GM18519 (cell line): ENCODE results near the gene TAOK1.
"Not testable (repeated sequence)": the region's sequence is repeated elsewhere in the genome, so short reads cannot be mapped to it uniquely, and the experiment has no call there.

Experiments used
- ATAC-seq: cut with Tn5 transposase; IDR thresholded peaks from one replicate; pipeline ENCODE4 v1.9.1; 2021; ENCODE audit warnings: mild to moderate bottlenecking, moderate library complexity; ENCODE audit not compliant: unreplicated experiment, low FRiP score

Gene TAOK1

GRCh38 chr17:29389982-29390850, at the start of gene TAOK1:
TAOK1 (plus strand) TSS chr17:29390363; CDS start chr17:29451549, 61,186 bp downstream.
- ATAC-seq: peak; percentile 53

GRCh38 chr17:29341726-29342125, 48.4 kb upstream of the TAOK1 start:
- ATAC-seq: no peak

- ATAC-seq: no peak
Observed at GRCh38 chr17:29342158-29342765, 47.9 kb upstream of the TAOK1 start.

DNA sequence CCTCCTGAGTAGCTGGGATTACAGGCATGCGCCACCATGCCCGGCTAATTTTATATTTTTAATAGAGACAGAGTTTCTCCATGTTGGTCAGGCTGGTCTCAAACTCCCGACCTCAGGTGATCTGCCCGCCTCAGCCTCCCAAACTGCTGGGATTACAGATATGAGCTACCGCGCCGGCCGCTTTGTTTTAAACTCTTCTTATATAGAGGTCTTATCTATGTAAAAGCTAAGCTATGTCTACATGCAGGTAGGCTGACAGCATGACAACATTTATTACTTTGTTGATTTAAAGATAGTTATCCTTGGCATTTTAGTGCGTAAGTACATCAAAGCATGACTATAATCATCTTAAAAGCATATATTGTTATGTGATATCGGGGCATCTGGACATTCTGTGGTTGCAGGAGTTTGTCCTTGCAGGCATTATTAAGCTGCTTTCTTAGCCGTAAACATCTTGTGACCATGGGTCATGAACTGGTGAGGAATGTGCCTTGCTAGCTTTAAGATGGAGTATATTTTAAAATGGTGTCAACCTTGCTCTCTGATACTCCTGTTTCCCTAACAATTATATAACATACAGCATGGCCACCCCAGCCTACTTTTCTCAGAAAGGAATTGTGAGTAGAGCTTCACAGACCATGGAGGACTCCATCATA, 45.8 kb upstream of the TAOK1 start:
- no peak for ATAC-seq

DNA sequence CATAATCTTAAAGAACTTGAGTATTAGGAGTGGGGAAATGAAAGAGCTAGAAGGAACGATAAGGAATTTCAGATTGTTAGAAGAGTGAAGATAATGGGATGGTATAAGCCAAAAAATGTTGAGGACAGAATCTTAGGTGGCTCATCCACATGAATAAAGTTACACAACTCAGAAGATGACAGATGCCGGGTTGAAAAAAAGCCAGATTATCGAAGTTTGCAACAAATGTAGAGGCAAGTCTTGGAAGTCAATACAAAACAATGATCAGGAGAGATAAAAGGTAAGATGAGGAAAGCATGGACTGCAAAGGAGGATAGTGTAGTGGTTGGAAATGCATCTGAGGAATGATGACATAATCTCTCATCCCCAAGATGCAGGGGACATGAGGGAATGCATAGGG, 45.1 kb upstream of the TAOK1 start:
- no peak for ATAC-seq

DNA sequence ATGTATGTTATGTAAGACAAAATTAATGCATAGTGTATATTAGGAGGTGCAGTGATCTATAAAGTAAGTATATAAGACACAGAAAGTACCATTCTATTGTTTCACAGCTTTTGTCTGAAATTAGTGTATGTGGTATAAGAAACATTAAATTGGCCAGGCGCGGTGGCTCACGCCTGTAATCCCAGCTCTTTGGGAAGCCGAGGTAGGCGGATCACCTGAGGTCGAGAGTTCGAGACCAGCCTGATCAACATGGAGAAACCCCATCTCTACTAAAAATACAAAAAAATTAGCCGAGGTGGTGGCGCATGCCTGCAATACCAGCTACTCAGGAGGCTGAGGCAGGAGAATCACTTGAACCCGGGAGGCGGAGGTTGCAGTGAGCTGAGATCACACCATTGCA, 44.7 kb upstream of the TAOK1 start:
- ATAC-seq: not testable (repeated sequence)

DNA sequence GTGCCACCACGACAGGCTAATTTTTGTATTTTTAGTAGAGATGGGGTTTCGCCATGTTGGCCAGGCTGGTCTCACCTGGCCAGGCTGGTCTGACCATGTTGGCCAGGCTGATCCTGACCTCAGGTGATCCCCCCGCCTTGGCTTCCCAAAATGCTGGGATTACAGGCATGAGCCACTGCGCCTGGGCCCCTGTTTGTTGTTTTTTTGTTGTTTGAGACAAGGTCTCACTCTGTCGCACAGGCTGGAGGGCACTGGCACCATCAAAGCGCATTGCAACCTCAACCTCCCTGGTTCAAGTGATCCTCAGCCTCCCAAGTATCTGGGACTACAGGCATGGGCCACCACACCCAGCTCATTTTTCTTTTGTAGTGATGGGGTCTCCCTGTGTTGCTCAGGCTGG, 43.7 kb upstream of the TAOK1 start:
- ATAC-seq: no peak

DNA sequence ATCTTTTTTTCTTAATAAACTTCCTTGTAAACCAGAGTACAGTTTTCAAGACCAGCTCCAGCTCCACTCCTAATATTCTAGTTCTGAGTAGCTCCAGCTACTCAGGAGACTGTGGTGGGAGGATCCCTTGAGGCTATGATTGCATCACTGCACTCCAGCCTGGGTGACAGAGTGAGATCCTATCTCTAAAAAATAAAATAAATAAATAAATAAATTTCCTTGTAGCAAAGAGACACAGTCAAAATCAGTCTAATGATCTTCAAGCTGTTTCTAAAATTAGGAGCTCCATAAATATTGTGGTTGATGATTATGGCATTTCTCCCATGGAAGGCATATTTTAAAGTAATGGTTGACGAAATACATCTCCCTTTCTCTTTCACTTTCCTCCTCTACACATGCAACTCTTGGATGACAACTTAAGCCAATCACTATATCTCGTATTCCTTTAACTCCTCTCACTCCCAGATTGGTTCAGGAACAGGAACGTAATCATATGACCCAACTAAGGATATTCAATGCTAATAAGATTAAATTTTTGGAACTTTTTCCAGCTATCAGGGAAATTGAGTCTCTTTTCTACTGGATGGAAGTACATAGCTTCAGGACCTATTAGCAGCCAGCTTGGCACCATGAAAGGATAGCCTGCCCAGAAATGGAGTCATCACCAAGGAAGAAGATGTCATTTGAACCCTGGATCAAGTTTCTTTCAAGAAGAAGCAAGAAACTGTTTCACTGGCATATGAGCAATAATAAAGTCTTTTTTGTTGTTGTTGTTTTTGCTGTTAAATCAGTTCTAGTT, 42.1 kb upstream of the TAOK1 start:
- no peak for ATAC-seq

DNA sequence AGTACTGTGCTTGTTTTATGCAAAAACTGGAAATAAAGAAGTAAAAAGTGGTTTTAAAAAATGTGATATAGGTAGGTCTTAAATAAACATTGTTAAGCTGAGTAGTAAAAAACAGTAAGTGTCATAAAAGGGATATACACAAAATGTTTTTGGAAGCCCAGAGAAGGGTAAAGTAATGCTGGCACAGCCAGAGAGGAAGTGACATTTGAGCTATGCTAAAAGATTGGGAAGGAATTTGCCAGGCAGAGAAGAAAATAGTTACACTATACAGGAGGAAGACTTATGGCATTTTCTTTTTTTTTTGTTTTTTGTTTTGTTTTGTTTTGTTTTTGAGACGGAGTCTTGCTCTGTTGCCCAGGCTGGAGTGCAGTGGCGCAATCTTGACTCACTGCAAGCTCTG, 40.8 kb upstream of the TAOK1 start:
- no peak for ATAC-seq

DNA sequence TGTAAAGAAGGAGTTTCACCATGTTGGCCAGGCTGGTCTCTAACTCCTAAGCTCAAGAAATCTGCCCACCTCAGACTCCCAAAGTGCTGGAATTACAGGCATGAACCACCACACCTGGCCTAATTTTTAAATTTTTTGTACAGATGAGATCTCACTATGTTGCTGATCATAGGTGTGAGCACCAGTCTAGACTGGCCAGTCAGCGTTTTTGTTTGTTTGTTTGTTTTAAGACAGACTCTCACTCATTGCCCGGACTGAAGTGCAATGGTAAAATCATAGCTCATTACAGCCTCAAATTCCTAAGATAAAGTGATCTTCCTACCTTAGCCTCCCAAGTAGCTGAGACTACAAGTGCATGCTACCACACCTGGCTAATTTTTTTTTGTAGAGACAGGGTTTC, 38.0 kb upstream of the TAOK1 start:
- no peak for ATAC-seq

DNA sequence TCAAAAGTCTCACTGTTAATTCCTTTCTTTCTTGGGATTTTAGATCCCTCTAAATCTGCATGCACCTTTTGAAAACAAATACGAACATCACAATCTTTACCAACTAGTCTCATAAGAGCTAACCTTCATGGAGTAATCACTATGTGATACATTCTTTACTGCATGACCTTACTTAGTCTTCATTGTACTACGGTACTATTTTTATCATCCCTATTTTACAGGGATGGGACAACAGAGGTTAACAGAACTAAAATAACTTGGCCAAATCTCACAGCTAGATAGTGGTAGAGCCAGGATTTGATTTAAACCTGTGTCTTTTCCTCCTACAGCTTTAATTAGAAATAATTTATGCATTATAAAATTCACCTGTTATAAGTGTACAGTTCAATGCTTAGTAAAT, 32.9 kb upstream of the TAOK1 start:
- no peak for ATAC-seq

DNA sequence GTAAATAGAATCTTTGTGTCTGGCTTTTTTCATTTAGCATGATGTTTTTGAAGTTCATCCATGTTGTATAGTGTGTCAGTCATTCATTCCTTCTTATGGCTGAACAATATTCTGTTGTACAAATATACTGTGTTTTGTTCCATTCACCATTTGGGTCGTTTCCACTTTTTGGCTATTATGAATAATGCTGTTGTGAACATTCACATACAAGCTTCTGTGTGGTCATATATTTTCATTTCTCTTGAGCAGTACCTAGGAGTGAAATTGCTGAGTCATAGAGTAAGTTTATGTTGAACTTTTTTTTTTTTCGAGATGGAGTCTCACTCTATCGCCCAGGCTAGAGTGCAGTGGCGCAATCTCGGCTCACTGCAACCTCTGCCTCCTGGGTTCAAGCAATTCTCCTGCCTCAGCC, 32.3 kb upstream of the TAOK1 start:
- no peak for ATAC-seq

DNA sequence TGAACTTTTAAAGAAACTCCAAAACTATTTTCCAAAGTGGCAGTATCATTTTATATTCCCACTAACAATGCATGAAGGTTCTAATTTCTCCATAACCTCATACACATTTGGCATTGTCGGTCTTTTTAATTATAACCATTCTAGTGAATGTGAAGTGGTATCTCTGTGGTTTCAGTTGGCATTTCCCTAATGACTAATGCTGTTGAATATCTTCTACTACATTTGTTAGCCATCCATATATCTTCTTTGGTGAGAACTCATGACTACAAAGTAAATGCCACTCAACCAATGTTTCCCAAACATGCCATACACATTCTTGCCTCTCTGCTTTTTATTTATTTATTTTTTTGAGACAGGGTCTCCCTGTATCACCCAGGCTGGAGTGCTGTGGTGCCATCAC, 31.7 kb upstream of the TAOK1 start:
- ATAC-seq: no peak

- no peak for ATAC-seq
Observed at GRCh38 chr17:29359777-29360176, 30.4 kb upstream of the TAOK1 start.

DNA sequence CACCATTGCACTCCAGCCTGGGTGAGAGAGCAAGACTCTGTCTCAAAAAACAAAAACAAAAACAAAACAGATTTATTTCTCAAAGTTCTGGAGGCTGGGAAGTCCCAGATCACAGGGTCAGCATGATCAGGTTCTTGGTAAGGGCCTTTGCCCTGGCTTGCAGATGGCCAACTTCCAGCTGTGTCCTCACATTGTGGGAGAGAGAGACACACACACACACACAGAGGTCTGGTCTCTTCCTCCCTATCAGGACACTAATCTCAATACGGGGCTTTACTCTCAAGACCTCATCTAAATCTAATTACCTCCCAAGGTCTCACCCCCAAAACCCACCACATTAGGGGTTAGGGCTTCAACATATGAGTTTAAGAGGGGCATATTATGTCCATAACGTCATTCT, 26.4 kb upstream of the TAOK1 start:
- no peak for ATAC-seq

DNA sequence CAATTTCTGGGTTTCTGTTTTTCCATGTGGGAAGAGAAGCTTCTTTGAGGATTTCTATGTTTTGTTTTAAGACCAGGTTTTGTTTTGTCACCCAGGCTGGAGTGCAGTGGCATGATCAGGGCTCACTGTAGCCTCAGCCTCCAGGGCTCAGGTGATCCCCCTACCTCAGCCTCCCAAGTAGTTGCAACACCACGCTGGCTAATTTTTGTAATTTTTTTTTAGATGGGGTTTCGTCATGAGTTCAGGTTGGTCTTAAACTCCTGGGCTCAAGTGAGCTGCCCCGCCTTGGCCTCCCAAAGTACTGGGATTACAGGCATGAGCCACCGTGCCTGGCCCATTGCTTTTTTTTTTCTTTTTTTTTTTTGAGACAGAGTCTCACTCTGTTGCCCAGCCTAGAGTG, 25.5 kb upstream of the TAOK1 start:
- ATAC-seq: no peak

GRCh38 chr17:29368161-29368560, 22.0 kb upstream of the TAOK1 start:
- no peak for ATAC-seq

- ATAC-seq: no peak
Observed at GRCh38 chr17:29368926-29369325, 21.2 kb upstream of the TAOK1 start.

GRCh38 chr17:29369831-29370735, 20.1 kb upstream of the TAOK1 start:
- ATAC-seq: no peak
